Endothelial cell of umbilical vein (primary cell): Measurements from ENCODE around the gene EFCAB10. TPM values are rescaled to one million over a fixed set of nuclear protein-coding genes. Genes with fewer than 3 reads are reported as not detected.

Experiments used
- BruUV-seq: library from RNA; stranded (reverse); fragments of 400-500 nt; replicated peaks from 2 replicates; lab custom pipeline; 2021; lab: Mats Ljungman, UMichigan
- CTCF ChIA-PET: fragments of 300-600, 350-600 bp; sonication (Branson Sonifier 250); formaldehyde crosslinking; loops from one replicate; lab custom pipeline; 2021; ENCODE audit warnings: antibody characterized with exemption, inconsistent platforms; lab: Charles Lee
- POLR2A ChIA-PET: fragments of 300-600, 350-600 bp; sonication (Branson Sonifier 250); formaldehyde crosslinking; loops from one replicate; lab custom pipeline; 2021; ENCODE audit warnings: antibody characterized with exemption, inconsistent platforms; lab: Charles Lee
- DNase-seq: peaks from one replicate; pipeline ENCODE4 v3.0.0-alpha.2; 2011; ENCODE audit warnings: low read depth, low spot score
- FAIRE-seq: peaks from 2 replicates; lab custom pipeline; 2011; peaks lifted over from hg19 to GRCh38; lab: Jason Lieb, UNC
- H2AFZ ChIP-seq: 2 replicates; pipeline ENCODE4 v1.6.0; 2012; ENCODE audit warnings: low read depth, low read length, control low read depth, inconsistent platforms
- H3K27ac ChIP-seq: 2 replicates; pipeline ENCODE4 v1.5.1; 2011; ENCODE audit warnings: low read depth, mild to moderate bottlenecking, control low read depth, low read length, moderate library complexity; ENCODE audit not compliant: insufficient read depth
- H3K27me3 ChIP-seq, 2 experiments: 2 replicates each; pipeline versions ENCODE4 v1.6.0 to v1.6.1; 2011; ENCODE audit warnings: low read length in 2 of 2, mixed read lengths in 1 of 2; ENCODE audit not compliant: control insufficient read depth in 2 of 2, insufficient read depth in 2 of 2
- H3K36me3 ChIP-seq, 2 experiments: 2 replicates in 1 of 2; 3 replicates in 1 of 2; pipeline ENCODE4 v1.5.1; 2011; ENCODE audit warnings: low read length in 2 of 2, mild to moderate bottlenecking in 1 of 2, moderate library complexity in 1 of 2; ENCODE audit not compliant: control insufficient read depth in 2 of 2, insufficient read depth in 2 of 2; ENCODE audit errors: extremely low read depth in 1 of 2
- H3K4me1 ChIP-seq: 3 replicates; pipeline ENCODE4 v1.5.1; 2011; ENCODE audit warnings: mild to moderate bottlenecking, low read length; ENCODE audit not compliant: control insufficient read depth, insufficient read depth; ENCODE audit errors: extremely low read depth
- H3K4me2 ChIP-seq: 2 replicates; pipeline ENCODE4 v1.6.1; 2011; ENCODE audit warnings: low read length, control low read depth, mixed read lengths; ENCODE audit not compliant: insufficient read depth
- H3K4me3 ChIP-seq, 3 experiments: fragments of 200-600 bp in 1 of 3; sonication (generic), shearing (Covaris generic) in 1 of 3; replicated peaks in 1 of 3; 2 replicates each; pipeline ENCODE4 v1.5.1; 2011 to 2016; ENCODE audit warnings: control low read depth in 3 of 3, low read length in 3 of 3, mild to moderate bottlenecking in 2 of 3, inconsistent platforms in 1 of 3, low read depth in 1 of 3, moderate library complexity in 1 of 3; ENCODE audit not compliant: insufficient read depth in 1 of 3
- H3K79me2 ChIP-seq: 2 replicates; pipeline ENCODE4 v1.6.0; 2012; ENCODE audit warnings: low read length, inconsistent platforms; ENCODE audit not compliant: control insufficient read depth, insufficient read depth
- H3K9ac ChIP-seq: replicated peaks from 2 replicates; pipeline ENCODE3; 2011; ENCODE audit warnings: low read length, control low read depth; ENCODE audit not compliant: insufficient read depth; ENCODE audit errors: extremely low read depth
- H3K9me1 ChIP-seq: replicated peaks from 3 replicates; pipeline ENCODE4 v1.6.0; 2011; ENCODE audit warnings: mild to moderate bottlenecking, low read length; ENCODE audit not compliant: control insufficient read depth, insufficient read depth; ENCODE audit errors: extremely low read depth
- H3K9me3 ChIP-seq: replicated peaks from 2 replicates; pipeline ENCODE4 v1.5.1; 2012; ENCODE audit warnings: low read length, inconsistent platforms; ENCODE audit not compliant: control insufficient read depth, insufficient read depth
- H4K20me1 ChIP-seq: replicated peaks from 2 replicates; pipeline ENCODE3; 2011; ENCODE audit warnings: mild to moderate bottlenecking, low read length; ENCODE audit not compliant: control insufficient read depth, insufficient read depth; ENCODE audit errors: extremely low read depth
- CTCF ChIP-seq, 2 donors: IDR thresholded peaks; 1 replicate in 1 of 2; 2 replicates in 1 of 2; pipeline ENCODE4 v1.5.1; 2011; ENCODE audit warnings: low read length in 2 of 2, mild to moderate bottlenecking in 2 of 2, moderate library complexity in 2 of 2, control low read depth in 1 of 2, inconsistent platforms in 1 of 2, low read depth in 1 of 2; ENCODE audit not compliant: insufficient read depth in 1 of 2; ENCODE audit errors: extremely low read depth in 1 of 2
- EZH2 ChIP-seq: IDR thresholded peaks from 2 replicates; pipeline ENCODE4 v1.6.1; 2012; ENCODE audit warnings: borderline replicate concordance, low read depth, mild to moderate bottlenecking, moderate library complexity, low read length, inconsistent platforms; ENCODE audit not compliant: severe bottlenecking
- FOS ChIP-seq: IDR thresholded peaks from 2 replicates; pipeline ENCODE4 v1.6.1; 2011; ENCODE audit warnings: mild to moderate bottlenecking, low read length, moderate library complexity, borderline replicate concordance; ENCODE audit not compliant: insufficient read depth
- GATA2 ChIP-seq: IDR thresholded peaks from 2 replicates; pipeline ENCODE4 v1.7.0; 2011; ENCODE audit warnings: low read depth, mild to moderate bottlenecking, moderate library complexity, mixed read lengths, low read length; ENCODE audit not compliant: insufficient read length, insufficient read depth
- JUN ChIP-seq: IDR thresholded peaks from 2 replicates; pipeline ENCODE4 v1.6.1; 2011; ENCODE audit warnings: borderline replicate concordance, low read depth; ENCODE audit not compliant: insufficient read length, insufficient read depth
- MAX ChIP-seq: IDR thresholded peaks from 2 replicates; pipeline ENCODE4 v1.6.1; 2011; ENCODE audit not compliant: insufficient read depth, insufficient read length
- POLR2A ChIP-seq: IDR thresholded peaks from 2 replicates; pipeline ENCODE4 v1.6.1; 2012; ENCODE audit warnings: low read depth, mild to moderate bottlenecking, control low read depth, low read length
- POLR2AphosphoS5 ChIP-seq: IDR thresholded peaks from 2 replicates; pipeline ENCODE4 v1.6.1; 2012; ENCODE audit warnings: low read depth, mild to moderate bottlenecking, control low read depth, low read length, moderate library complexity; ENCODE audit not compliant: insufficient read depth
- dilution Hi-C: fragments of 300-500 bp; cut with MboI; formaldehyde crosslinking; loops from one replicate; pipeline ENCODE4 v1.15.0; 2019; ENCODE audit warnings: low sequenced_read_pairs; ENCODE audit not compliant: extremely low pct_ligation_motif_present
- intact Hi-C: fragments of 100-400 bp; cut with micrococcal nuclease; formaldehyde crosslinking; loops from one replicate; pipeline ENCODE4 v1.10.0; 2022
- polyA plus RNA-seq, 4 experiments: library from polyadenylated mRNA; depleted of rRNA in 3 of 4; stranded (reverse) in 3 of 4; unstranded in 1 of 4; fragments of >200 nt; gene quantifications; 2 replicates each; pipeline versions ENCODE4 v1.2.1 to v1.2.3, GENCODE V29; 2011 to 2012; ENCODE audit warnings: missing spikeins in 1 of 4
- total RNA-seq: library from RNA; stranded (reverse); gene quantifications from 2 replicates; pipeline ENCODE4 v1.2.3, GENCODE V29; 2021

The EFCAB10 gene
- total and polyA plus RNA-seq, 2 donors (not counting 3 experiments of a cell fraction or from before 2014, with no cell fraction given) = not detected

DNA sequence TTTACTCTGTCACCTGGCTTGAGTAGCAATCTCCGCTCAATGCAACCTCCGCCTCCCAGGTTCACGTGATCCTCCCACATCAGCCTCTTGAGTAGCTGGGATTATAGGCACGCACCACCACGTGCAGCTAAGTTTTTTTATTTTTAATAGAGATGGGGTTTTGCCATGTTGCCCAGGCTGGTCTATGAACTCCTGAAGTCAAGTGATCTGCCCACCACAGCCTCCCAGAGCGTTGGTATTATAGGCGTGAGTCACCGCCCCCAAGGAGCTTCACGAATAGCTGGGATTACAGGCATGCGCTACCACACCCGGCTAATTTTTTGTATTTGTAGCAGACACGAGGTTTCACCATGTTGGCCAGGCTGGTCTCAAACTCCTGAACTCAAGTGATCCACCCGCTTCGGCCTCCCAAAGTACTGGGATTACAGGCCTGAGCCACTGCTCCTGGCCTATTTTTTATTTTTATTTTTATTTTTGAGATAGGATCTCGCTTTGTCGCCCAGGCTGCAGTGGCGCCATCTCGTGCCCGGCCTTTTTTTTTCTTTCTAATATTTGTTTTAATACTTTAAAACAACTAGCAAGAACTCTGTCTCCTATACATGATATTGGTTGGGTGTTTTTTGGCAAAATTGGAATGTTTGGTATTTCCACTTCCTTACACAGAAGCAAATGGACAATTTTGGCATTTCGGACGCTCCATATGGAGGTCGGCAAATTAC, 1.1 kb downstream of the EFCAB10 start:
- Histone ChIP-seq H3K9me1 (no peaks in the 10 kb centered on the region), H3K36me3 (no peaks in the 10 kb centered on the region), H2AFZ (no peak overlapping the region), H3K27me3 (no peaks in the 10 kb centered on the region), H3K4me3 (no peak overlapping the region), H4K20me1 (no peaks in the 10 kb centered on the region), H3K4me2 (no peak overlapping the region), H3K4me1 (peaks cover 2% of the 10 kb centered on the region), H3K79me2 (no peaks in the 10 kb centered on the region), H3K27ac (no peak overlapping the region), H3K9ac (no peak overlapping the region), H3K9me3 (no peaks in the 10 kb centered on the region)
- POLR2A ChIA-PET = no interaction called here
- dilution Hi-C loops = no loop called here
- TF ChIP-seq CTCF (IDR thresholded peaks at IDR 0.05; ENCODE audit: extremely low read depth in 1 of 2, insufficient read depth in 1 of 2, low read depth in 1 of 2, low read length in 2 of 2) (peak in 1 of 2 donors; percentile 1), POLR2A (no peak), GATA2 (peak; percentile 35)
- BruUV-seq = no TSS peak
- DNase-seq = peak; percentile 17
- FAIRE-seq = no peak
- CTCF ChIA-PET = interaction anchor here (1.0 to 2.4 kb wide), 7 partner anchors 9 to 696 kb away, joined by 3 to 11 read pairs (median 4); partner anchors contain the start of gene RINT1
- intact Hi-C loops = loop anchor here (10.0 kb wide), 1 partner anchor 435 kb away; no protein-coding TSS in a partner anchor

- TF ChIP-seq GATA2 (no peak), EZH2 (no peak), FOS (no peak), POLR2A (no peak), JUN (no peak), CTCF (IDR thresholded peaks at IDR 0.05; ENCODE audit: extremely low read depth in 1 of 2, insufficient read depth in 1 of 2, low read depth in 1 of 2, low read length in 2 of 2) (no peak), POLR2AphosphoS5 (no peak), MAX (no peak)
- BruUV-seq = no TSS peak
- dilution Hi-C loops (no loop called here), intact Hi-C loops (no loop called here)
- CTCF ChIA-PET = interaction anchor here (0.6 to 2.4 kb wide), 2 partner anchors 11 to 89 kb away, joined by 3 to 11 read pairs; no protein-coding TSS in a partner anchor
- no peaks in the 10 kb centered on the region for H4K20me1 ChIP-seq
- peaks cover 2% of the 10 kb centered on the region for H3K4me1 ChIP-seq
- DNase-seq (no peak), FAIRE-seq (no peak)
- H3K36me3 ChIP-seq = no peaks in the 10 kb centered on the region
- no peak overlapping the region for H3K9ac ChIP-seq
- POLR2A ChIA-PET = no interaction called here
- H3K27me3 ChIP-seq = no peaks in the 10 kb centered on the region
- H3K79me2 ChIP-seq = no peaks in the 10 kb centered on the region
- H3K27ac ChIP-seq = no peak overlapping the region
- H2AFZ ChIP-seq = no peak overlapping the region
- H3K4me3 ChIP-seq = no peak overlapping the region
- H3K9me1 ChIP-seq = no peaks in the 10 kb centered on the region
- no peak overlapping the region for H3K4me2 ChIP-seq
- no peaks in the 10 kb centered on the region for H3K9me3 ChIP-seq
Observed at GRCh38 chr7:105578496-105578895, 2.8 kb downstream of the EFCAB10 start.
